CD4-positive, alpha-beta T cell treated with Interleukin-2 at 100 ng/mL for 4 hours (primary cell): ENCODE data around the gene GPS2.

ENCODE experiments used
- DNase-seq: peaks from one replicate; pipeline ENCODE4 v3.0.0-alpha.2; 2020; ENCODE audit warnings: low spot score

GPS2 gene

GRCh38 chr17:7317161-7317803 lies 2.1 kb upstream of the GPS2 start:
- no peak for DNase-seq

- no peak for DNase-seq
Measured at GRCh38 chr17:7315570-7316235, 543 bp upstream of the GPS2 start.

- DNase-seq, result no peak
Measured at GRCh38 chr17:7313890-7314718, 1.1 kb downstream of the GPS2 start.

- DNase-seq, result no peak
Measured at GRCh38 chr17:7313088-7313889, 1.9 kb downstream of the GPS2 start.

- no peak for DNase-seq
Measured at GRCh38 chr17:7312432-7313087, 2.6 kb downstream of the GPS2 start.

- no peak for DNase-seq
Measured at GRCh38 chr17:7311110-7311705, 4.0 kb downstream of the GPS2 start.

GRCh38 chr17:7309628-7310027 lies 5.5 kb downstream of the GPS2 start:
- no peak for DNase-seq

- DNase-seq, result peak; percentile 93
Measured at GRCh38 chr17:7308625-7309433, 6.3 kb downstream of the GPS2 start.

GRCh38 chr17:7307686-7308624 lies 7.2 kb downstream of the GPS2 start:
- peak; percentile 43 for DNase-seq

GRCh38 chr17:7306911-7307685 lies 8.1 kb downstream of the GPS2 start, which contains the start of gene EIF5A:
TSS of gene EIF5A (plus strand) at chr17:7307628. CDS start at chr17:7309636, 2,008 bp downstream.
- peak; percentile 100 for DNase-seq

- DNase-seq, result no peak
Measured at GRCh38 chr17:7304179-7304578, 11.0 kb downstream of the GPS2 start.

GRCh38 chr17:7296189-7296861 lies 18.8 kb downstream of the GPS2 start:
- peak; percentile 67 for DNase-seq

- no peak for DNase-seq
Measured at GRCh38 chr17:7295230-7296180, 19.7 kb downstream of the GPS2 start.

- DNase-seq, result peak; percentile 71
Measured at GRCh38 chr17:7294614-7295153, 20.5 kb downstream of the GPS2 start, which contains the start of gene YBX2. TSS of gene YBX2 (minus strand) at chr17:7294639. CDS start at chr17:7294500, 139 bp downstream.

- no peak for DNase-seq
Measured at GRCh38 chr17:7293816-7294613, 21.1 kb downstream of the GPS2 start.
